Gastrocnemius medialis (tissue), 4 donors: Measurements from ENCODE around the gene CAPRIN1.

Experiments used
- CTCF ChIP-seq, 5 experiments: fragments of 450-650 bp in 3 of 5; fragments of 200-600 bp in 2 of 5; sonication (generic) in 2 of 5; IDR thresholded peaks in 4 of 5; conservative IDR thresholded peaks in 1 of 5; 1 replicate in 4 of 5; 2 replicates in 1 of 5; pipeline ENCODE4 v1.5.1; 2016 to 2019; ENCODE audit warnings: antibody characterized with exemption in 5 of 5, mild to moderate bottlenecking in 3 of 5, moderate library complexity in 3 of 5
- POLR2A ChIP-seq, 2 donors: fragments of 450-650 bp; IDR thresholded peaks; one replicate each; pipeline ENCODE4 v1.6.1; 2017; ENCODE audit warnings: antibody characterized with exemption in 2 of 2, mild to moderate bottlenecking in 2 of 2, moderate library complexity in 2 of 2

DNA sequence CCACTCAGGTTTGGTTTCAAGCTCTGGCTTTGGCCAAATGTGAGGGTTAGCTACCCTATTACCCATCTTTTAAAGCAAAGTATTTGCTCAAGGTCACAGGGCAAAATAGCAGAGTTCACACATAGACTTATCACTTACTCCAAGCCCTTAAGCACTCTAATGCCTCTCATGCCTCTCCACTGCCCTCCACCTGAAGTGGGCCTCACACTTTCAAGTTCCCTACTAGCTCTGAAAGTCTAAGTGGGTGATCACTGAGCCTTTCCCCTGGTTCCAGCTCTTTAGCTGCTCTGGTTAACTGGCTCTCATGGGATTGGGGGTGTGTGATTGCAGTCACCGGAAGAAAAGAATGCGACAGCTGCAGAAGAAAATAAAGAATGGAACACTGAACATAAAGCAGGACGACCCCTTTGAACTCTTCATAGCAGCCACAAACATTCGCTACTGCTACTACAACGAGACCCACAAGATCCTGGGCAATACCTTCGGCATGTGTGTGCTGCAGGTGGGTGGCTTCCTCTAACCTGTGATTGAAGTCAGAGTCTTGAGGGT, 60.3 kb downstream of the CAPRIN1 start:
- TF ChIP-seq CTCF (IDR thresholded peaks at IDR 0.05 in 4 of 5, conservative IDR thresholded peaks at IDR 0.05 in 1 of 5) (no peak), POLR2A (IDR thresholded peaks at IDR 0.05) (no peak)
